ENCODE results near the gene TRIM38.
A peak's percentile ranks its signal among the peaks of the same experiment; 100 is the strongest.

Gene TRIM38

DNA sequence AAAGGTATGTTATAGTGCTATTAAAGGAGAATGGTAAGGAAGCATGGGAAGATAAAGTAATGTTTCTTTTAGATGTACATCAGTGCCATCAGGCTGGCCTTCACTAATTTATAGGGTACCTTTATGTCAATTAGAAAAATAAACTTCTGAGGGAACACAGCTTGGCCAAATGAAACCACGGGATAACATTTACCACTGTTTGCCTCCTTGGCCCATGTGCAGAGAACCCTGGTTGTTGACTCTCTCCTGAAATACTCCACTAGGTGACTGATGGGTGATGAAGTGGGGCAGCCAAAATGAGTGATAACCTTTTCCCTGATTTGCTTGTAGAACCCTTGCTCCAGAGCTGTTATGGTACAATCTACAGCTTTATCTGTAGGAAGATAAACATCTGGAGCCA, 9.5 kb downstream of the TRIM38 start:
- H3K9ac ChIP-seq (ENCODE audit: low read length in 2 of 2): no peak overlapping the region
- H3K36me3 ChIP-seq (ENCODE audit: control insufficient read depth in 2 of 2, insufficient read depth in 2 of 2, low read length in 2 of 2): peaks cover 44 to 45% of the 10 kb centered on the region in 2 donors
- no peaks in the 10 kb centered on the region for H3K9me3 ChIP-seq (ENCODE audit: control insufficient read depth in 2 of 2, low read length in 2 of 2)
- H3K4me3 ChIP-seq (ENCODE audit: low read length in 2 of 2): no peak overlapping the region
- H3K27me3 ChIP-seq (ENCODE audit: control insufficient read depth in 1 of 2, insufficient read depth in 2 of 2, low read length in 2 of 2): no peaks in the 10 kb centered on the region
- H3K27ac ChIP-seq (ENCODE audit: low read length): no peak overlapping the region
- peaks cover 5% of the 10 kb centered on the region for H3K4me1 ChIP-seq (ENCODE audit: control insufficient read depth, insufficient read depth, low read length)

- Histone ChIP-seq H3K9ac (ENCODE audit: low read length in 2 of 2) (no peak overlapping the region), H3K9me3 (ENCODE audit: control insufficient read depth in 2 of 2, low read length in 2 of 2) (no peaks in the 10 kb centered on the region), H3K27me3 (ENCODE audit: control insufficient read depth in 1 of 2, insufficient read depth in 2 of 2, low read length in 2 of 2) (no peaks in the 10 kb centered on the region), H3K4me3 (ENCODE audit: low read length in 2 of 2) (no peak overlapping the region), H3K27ac (ENCODE audit: low read length) (no peak overlapping the region), H3K4me1 (ENCODE audit: control insufficient read depth, insufficient read depth, low read length) (peaks cover 1% of the 10 kb centered on the region), H3K36me3 (ENCODE audit: control insufficient read depth in 2 of 2, insufficient read depth in 2 of 2, low read length in 2 of 2) (peaks cover 41 to 48% of the 10 kb centered on the region in 2 donors)
These were observed 10.3 kb downstream of the TRIM38 start for GRCh38 chr6:25972902-25973301.

- no peak overlapping the region for H3K9ac ChIP-seq (ENCODE audit: low read length in 2 of 2)
- H3K27ac ChIP-seq (ENCODE audit: low read length): no peak overlapping the region
- no peaks in the 10 kb centered on the region for H3K9me3 ChIP-seq (ENCODE audit: control insufficient read depth in 2 of 2, low read length in 2 of 2)
- no peaks in the 10 kb centered on the region for H3K27me3 ChIP-seq (ENCODE audit: control insufficient read depth in 1 of 2, insufficient read depth in 2 of 2, low read length in 2 of 2)
- H3K36me3 ChIP-seq (ENCODE audit: control insufficient read depth in 2 of 2, insufficient read depth in 2 of 2, low read length in 2 of 2): peaks cover 38 to 45% of the 10 kb centered on the region in 2 donors
- no peaks in the 10 kb centered on the region for H3K4me1 ChIP-seq (ENCODE audit: control insufficient read depth, insufficient read depth, low read length)
- H3K4me3 ChIP-seq (ENCODE audit: low read length in 2 of 2): no peak overlapping the region
These were observed 11.4 kb downstream of the TRIM38 start for GRCh38 chr6:25973923-25974555.

GRCh38 chr6:25975923-25976560, 13.4 kb downstream of the TRIM38 start:
- Histone ChIP-seq H3K9ac (ENCODE audit: low read length in 2 of 2) (no peak overlapping the region), H3K27me3 (ENCODE audit: control insufficient read depth in 1 of 2, insufficient read depth in 2 of 2, low read length in 2 of 2) (no peaks in the 10 kb centered on the region), H3K9me3 (ENCODE audit: control insufficient read depth in 2 of 2, low read length in 2 of 2) (no peaks in the 10 kb centered on the region), H3K36me3 (ENCODE audit: control insufficient read depth in 2 of 2, insufficient read depth in 2 of 2, low read length in 2 of 2) (peaks cover 37 to 42% of the 10 kb centered on the region in 2 donors), H3K27ac (ENCODE audit: low read length) (no peak overlapping the region), H3K4me3 (ENCODE audit: low read length in 2 of 2) (no peak overlapping the region), H3K4me1 (ENCODE audit: control insufficient read depth, insufficient read depth, low read length) (no peaks in the 10 kb centered on the region)

DNA sequence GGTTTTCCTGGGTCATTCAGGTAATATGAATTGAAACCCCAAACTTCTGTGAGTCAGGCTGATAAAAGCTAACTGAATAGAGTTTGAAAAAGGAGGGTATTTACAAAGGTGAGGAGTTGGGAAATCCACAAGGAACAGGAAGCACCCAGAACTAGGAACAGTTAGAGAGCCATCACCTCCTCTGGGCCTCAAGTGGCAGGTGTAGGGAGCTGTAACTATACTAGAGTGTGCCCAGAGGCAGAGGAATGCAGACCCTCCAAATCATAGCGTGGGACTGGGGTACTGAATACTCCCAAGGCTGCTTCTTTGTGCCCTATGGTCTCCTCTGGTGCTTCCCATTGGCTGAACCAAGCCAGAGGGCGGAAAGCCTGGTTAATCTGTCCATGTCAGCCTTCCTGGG, 18.3 kb downstream of the TRIM38 start:
- Histone ChIP-seq H3K27me3 (ENCODE audit: control insufficient read depth in 1 of 2, insufficient read depth in 2 of 2, low read length in 2 of 2) (no peaks in the 10 kb centered on the region), H3K27ac (ENCODE audit: low read length) (no peak overlapping the region), H3K9ac (ENCODE audit: low read length in 2 of 2) (no peak overlapping the region), H3K9me3 (ENCODE audit: control insufficient read depth in 2 of 2, low read length in 2 of 2) (no peaks in the 10 kb centered on the region), H3K4me3 (ENCODE audit: low read length in 2 of 2) (no peak overlapping the region), H3K36me3 (ENCODE audit: control insufficient read depth in 2 of 2, insufficient read depth in 2 of 2, low read length in 2 of 2) (peaks cover 10 to 39% of the 10 kb centered on the region in 2 donors), H3K4me1 (ENCODE audit: control insufficient read depth, insufficient read depth, low read length) (no peaks in the 10 kb centered on the region)

DNA sequence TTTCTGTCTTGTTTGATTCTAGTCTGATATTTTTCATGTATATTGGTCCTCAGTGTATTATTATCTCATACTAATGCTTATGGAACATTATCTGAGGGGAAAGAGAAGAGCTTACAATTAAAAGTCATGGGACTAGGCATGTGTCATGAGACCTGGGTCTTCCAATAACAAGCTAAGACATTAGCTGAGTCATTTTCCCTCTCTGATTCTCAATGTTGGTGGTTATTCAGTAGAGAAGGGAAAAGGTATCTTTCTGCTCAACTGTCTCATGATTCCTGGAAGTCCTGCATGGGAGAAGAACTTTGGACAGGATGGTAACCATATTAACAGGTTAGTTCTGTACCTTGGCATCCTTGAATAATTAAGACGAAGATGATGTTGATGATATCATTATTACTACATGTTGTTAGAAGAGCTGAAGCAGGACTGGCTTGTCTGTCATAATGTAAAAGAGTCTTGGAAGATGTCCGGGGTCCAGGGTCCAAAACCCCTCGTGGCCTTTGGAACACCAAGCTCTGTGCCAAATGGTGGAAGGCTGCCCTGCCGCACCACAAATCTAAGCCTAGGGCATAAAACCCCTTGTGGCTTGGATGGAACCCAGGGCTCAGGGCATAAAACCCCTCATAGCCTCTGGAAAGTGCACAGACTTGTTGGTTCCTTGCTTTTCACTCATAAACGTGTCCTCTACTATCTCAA, 19.1 kb downstream of the TRIM38 start:
- Histone ChIP-seq H3K4me1 (ENCODE audit: control insufficient read depth, insufficient read depth, low read length) (no peaks in the 10 kb centered on the region), H3K4me3 (ENCODE audit: low read length in 2 of 2) (no peak overlapping the region), H3K27ac (ENCODE audit: low read length) (no peak overlapping the region), H3K9me3 (ENCODE audit: control insufficient read depth in 2 of 2, low read length in 2 of 2) (no peaks in the 10 kb centered on the region), H3K36me3 (ENCODE audit: control insufficient read depth in 2 of 2, insufficient read depth in 2 of 2, low read length in 2 of 2) (peaks cover 10 to 32% of the 10 kb centered on the region in 2 donors), H3K9ac (ENCODE audit: low read length in 2 of 2) (no peak overlapping the region), H3K27me3 (ENCODE audit: control insufficient read depth in 1 of 2, insufficient read depth in 2 of 2, low read length in 2 of 2) (no peaks in the 10 kb centered on the region)

GRCh38 chr6:25984265-25984664, 21.7 kb downstream of the TRIM38 start:
- no peaks in the 10 kb centered on the region for H3K27me3 ChIP-seq (ENCODE audit: control insufficient read depth in 1 of 2, insufficient read depth in 2 of 2, low read length in 2 of 2)
- H3K9ac ChIP-seq (ENCODE audit: low read length in 2 of 2): no peak overlapping the region
- H3K4me1 ChIP-seq (ENCODE audit: control insufficient read depth, insufficient read depth, low read length): no peaks in the 10 kb centered on the region
- H3K36me3 ChIP-seq (ENCODE audit: control insufficient read depth in 2 of 2, insufficient read depth in 2 of 2, low read length in 2 of 2): peaks cover 5 to 28% of the 10 kb centered on the region in 2 donors
- H3K9me3 ChIP-seq (ENCODE audit: control insufficient read depth in 2 of 2, low read length in 2 of 2): no peaks in the 10 kb centered on the region
- H3K27ac ChIP-seq (ENCODE audit: low read length): no peak overlapping the region
- no peak overlapping the region for H3K4me3 ChIP-seq (ENCODE audit: low read length in 2 of 2)

GRCh38 chr6:25987845-25988244, 25.2 kb downstream of the TRIM38 start:
- Histone ChIP-seq H3K9me3 (ENCODE audit: control insufficient read depth in 2 of 2, low read length in 2 of 2) (no peaks in the 10 kb centered on the region), H3K4me1 (ENCODE audit: control insufficient read depth, insufficient read depth, low read length) (peaks cover 3% of the 10 kb centered on the region), H3K27ac (ENCODE audit: low read length) (no peak overlapping the region), H3K27me3 (ENCODE audit: control insufficient read depth in 1 of 2, insufficient read depth in 2 of 2, low read length in 2 of 2) (no peaks in the 10 kb centered on the region), H3K4me3 (ENCODE audit: low read length in 2 of 2) (no peak overlapping the region), H3K36me3 (ENCODE audit: control insufficient read depth in 2 of 2, insufficient read depth in 2 of 2, low read length in 2 of 2) (peaks cover 3 to 18% of the 10 kb centered on the region in 2 donors), H3K9ac (ENCODE audit: low read length in 2 of 2) (no peak overlapping the region)

GRCh38 chr6:25990172-25990873, 27.7 kb downstream of the TRIM38 start:
- peaks cover 6% of the 10 kb centered on the region for H3K4me1 ChIP-seq (ENCODE audit: control insufficient read depth, insufficient read depth, low read length)
- H3K36me3 ChIP-seq (ENCODE audit: control insufficient read depth in 2 of 2, insufficient read depth in 2 of 2, low read length in 2 of 2): peaks cover 0 to 7% of the 10 kb centered on the region in 2 donors
- H3K9me3 ChIP-seq (ENCODE audit: control insufficient read depth in 2 of 2, low read length in 2 of 2): no peaks in the 10 kb centered on the region
- H3K9ac ChIP-seq (ENCODE audit: low read length in 2 of 2): no peak overlapping the region
- H3K27ac ChIP-seq (ENCODE audit: low read length): no peak overlapping the region
- H3K27me3 ChIP-seq (ENCODE audit: control insufficient read depth in 1 of 2, insufficient read depth in 2 of 2, low read length in 2 of 2): no peaks in the 10 kb centered on the region
- no peak overlapping the region for H3K4me3 ChIP-seq (ENCODE audit: low read length in 2 of 2)

- H3K27ac ChIP-seq (ENCODE audit: low read length): peak overlapping the region; percentile 91
- no peaks in the 10 kb centered on the region for H3K27me3 ChIP-seq (ENCODE audit: control insufficient read depth in 1 of 2, insufficient read depth in 2 of 2, low read length in 2 of 2)
- peaks cover 6% of the 10 kb centered on the region for H3K4me1 ChIP-seq (ENCODE audit: control insufficient read depth, insufficient read depth, low read length)
- no peaks in the 10 kb centered on the region for H3K9me3 ChIP-seq (ENCODE audit: control insufficient read depth in 2 of 2, low read length in 2 of 2)
- H3K4me3 ChIP-seq (ENCODE audit: low read length in 2 of 2): peak overlapping the region; percentile 88 to 91
- H3K9ac ChIP-seq (ENCODE audit: low read length in 2 of 2): peak overlapping the region; percentile 96 to 99
- H3K36me3 ChIP-seq (ENCODE audit: control insufficient read depth in 2 of 2, insufficient read depth in 2 of 2, low read length in 2 of 2): peaks cover 0 to 5% of the 10 kb centered on the region in 2 donors
These were observed 29.3 kb downstream of the TRIM38 start for GRCh38 chr6:25991785-25992412.

All from stomach smooth muscle (tissue), 2 donors.